Kidney (tissue), 14 donors: ENCODE measurements around the gene GLIS1. TPM values are rescaled to one million over a fixed set of nuclear protein-coding genes. Genes with fewer than 3 reads are reported as not detected.

Source experiments
- DNase-seq, 5 donors: peaks; one replicate each; pipeline ENCODE4 v3.0.0-alpha.2; 2013 to 2020
- FAIRE-seq: peaks from 2 replicates; lab custom pipeline; 2012; peaks lifted over from hg19 to GRCh38; lab: Jason Lieb, UNC
- H3K27ac ChIP-seq, 2 donors: one replicate each; pipeline ENCODE4 v1.7.0; 2013; ENCODE audit warnings: low read depth in 2 of 2, low read length in 2 of 2, inconsistent platforms in 1 of 2
- H3K27me3 ChIP-seq: one replicate; pipeline ENCODE4 v1.7.1; 2013; ENCODE audit warnings: low read length, inconsistent platforms; ENCODE audit not compliant: control insufficient read depth, insufficient read depth
- H3K36me3 ChIP-seq, 3 donors: one replicate each; pipeline versions ENCODE4 v1.7.0 to v1.7.1; 2013; ENCODE audit warnings: low read length in 3 of 3, control low read depth in 1 of 3, inconsistent platforms in 1 of 3; ENCODE audit not compliant: insufficient read depth in 3 of 3, control insufficient read depth in 2 of 3
- H3K4me1 ChIP-seq, 3 donors: one replicate each; pipeline versions ENCODE4 v1.7.0 to v1.7.1; 2013; ENCODE audit warnings: low read length in 3 of 3, inconsistent platforms in 1 of 3, low read depth in 1 of 3; ENCODE audit not compliant: control insufficient read depth in 2 of 3, insufficient read depth in 2 of 3
- H3K4me3 ChIP-seq, 3 donors: one replicate each; pipeline versions ENCODE4 v1.7.0 to v1.8.1; 2013; ENCODE audit warnings: low read length in 3 of 3, control low read depth in 1 of 3, inconsistent platforms in 1 of 3
- H3K9ac ChIP-seq, 3 donors: one replicate each; pipeline versions ENCODE4 v1.7.0 to v1.7.1; 2013; ENCODE audit warnings: low read length in 3 of 3, control low read depth in 1 of 3, inconsistent platforms in 1 of 3
- H3K9me3 ChIP-seq, 3 donors: one replicate each; pipeline versions ENCODE4 v1.7.0 to v1.7.1; 2013; ENCODE audit warnings: low read length in 3 of 3, control low read depth in 1 of 3, inconsistent platforms in 1 of 3; ENCODE audit not compliant: control insufficient read depth in 2 of 3, insufficient read depth in 1 of 3
- intact Hi-C: fragments of 100-400 bp; cut with DNase I; formaldehyde crosslinking; loops from one replicate; pipeline ENCODE4 v1.11.1; 2022
- polyA plus RNA-seq: library from polyadenylated mRNA; stranded (reverse); fragments of 350-450 nt; fragmentation: Illumina TruSeq; extraction: RNeasy Lipid Tissue Mini Kit (QIAGEN cat#74804); gene quantifications from one replicate; pipeline ENCODE4 v1.2.3, GENCODE V29; 2014; ENCODE audit warnings: low read depth, low replicate concordance; ENCODE audit not compliant: insufficient read depth
- total RNA-seq: library from RNA; stranded (reverse); fragmentation: NEBNext Ultra II Directional; extraction: Animal tissue kit (Norgen Biotek cat#: 25700); gene quantifications from one replicate; pipeline ENCODE4 v1.2.1, GENCODE V29; 2021
- TF ChIP-seq, protein P1 (sequence below): IDR thresholded peaks from 3 replicates; pipeline ENCODE4 v1.5.1; 2012; ENCODE audit warnings: mild to moderate bottlenecking, moderate library complexity, borderline replicate concordance; ENCODE audit not compliant: insufficient read depth; ENCODE audit errors: extremely low read depth
- donor health status: control.
- donor health status: control.
- donor health status: control.
- donor health status: control.
- donor health status: control.
- donor health status: DM: yes; HTN: yes; CAD: no.
- donor health status: Normal renal cell carcinoma (clear cell type).

The GLIS1 gene
- total and polyA plus RNA-seq, 2 donors from 2014 or later: 3.3 to 3.7 TPM

DNA sequence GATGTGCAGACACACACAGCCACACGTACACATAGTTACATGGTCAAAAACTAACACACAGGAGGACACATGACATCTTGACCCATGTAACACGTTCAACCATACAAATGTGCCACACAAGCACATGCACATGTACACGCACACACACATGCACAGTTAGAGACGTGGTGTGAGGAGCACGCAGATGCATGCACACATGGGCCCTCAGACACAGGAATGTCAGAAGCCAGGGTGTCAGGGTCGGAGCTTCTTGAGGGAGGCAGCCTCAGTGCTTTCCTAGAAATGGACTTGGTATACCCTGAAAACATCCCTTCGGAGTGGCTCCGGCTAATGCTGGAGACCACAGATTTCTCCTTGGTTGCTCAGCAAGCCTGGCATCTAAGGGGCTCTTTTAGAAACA lies 165.4 kb downstream of the GLIS1 start:
- intact Hi-C loops: no loop called here
- FAIRE-seq: no peak
- H3K9ac ChIP-seq: no peak overlapping the region
- TF ChIP-seq, protein P1, sequence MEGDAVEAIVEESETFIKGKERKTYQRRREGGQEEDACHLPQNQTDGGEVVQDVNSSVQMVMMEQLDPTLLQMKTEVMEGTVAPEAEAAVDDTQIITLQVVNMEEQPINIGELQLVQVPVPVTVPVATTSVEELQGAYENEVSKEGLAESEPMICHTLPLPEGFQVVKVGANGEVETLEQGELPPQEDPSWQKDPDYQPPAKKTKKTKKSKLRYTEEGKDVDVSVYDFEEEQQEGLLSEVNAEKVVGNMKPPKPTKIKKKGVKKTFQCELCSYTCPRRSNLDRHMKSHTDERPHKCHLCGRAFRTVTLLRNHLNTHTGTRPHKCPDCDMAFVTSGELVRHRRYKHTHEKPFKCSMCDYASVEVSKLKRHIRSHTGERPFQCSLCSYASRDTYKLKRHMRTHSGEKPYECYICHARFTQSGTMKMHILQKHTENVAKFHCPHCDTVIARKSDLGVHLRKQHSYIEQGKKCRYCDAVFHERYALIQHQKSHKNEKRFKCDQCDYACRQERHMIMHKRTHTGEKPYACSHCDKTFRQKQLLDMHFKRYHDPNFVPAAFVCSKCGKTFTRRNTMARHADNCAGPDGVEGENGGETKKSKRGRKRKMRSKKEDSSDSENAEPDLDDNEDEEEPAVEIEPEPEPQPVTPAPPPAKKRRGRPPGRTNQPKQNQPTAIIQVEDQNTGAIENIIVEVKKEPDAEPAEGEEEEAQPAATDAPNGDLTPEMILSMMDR: no peak
- peaks cover 0 to 4% (median 2%) of the 10 kb centered on the region in 3 donors for H3K4me1 ChIP-seq
- no peak overlapping the region for H3K27ac ChIP-seq
- peak in 2 of 5 donors; percentile 1 to 16 for DNase-seq
- no peaks in the 10 kb centered on the region for H3K27me3 ChIP-seq
- H3K9me3 ChIP-seq: no peaks in the 10 kb centered on the region
- H3K4me3 ChIP-seq: no peak overlapping the region
- no peaks in the 10 kb centered on the region for H3K36me3 ChIP-seq

DNA sequence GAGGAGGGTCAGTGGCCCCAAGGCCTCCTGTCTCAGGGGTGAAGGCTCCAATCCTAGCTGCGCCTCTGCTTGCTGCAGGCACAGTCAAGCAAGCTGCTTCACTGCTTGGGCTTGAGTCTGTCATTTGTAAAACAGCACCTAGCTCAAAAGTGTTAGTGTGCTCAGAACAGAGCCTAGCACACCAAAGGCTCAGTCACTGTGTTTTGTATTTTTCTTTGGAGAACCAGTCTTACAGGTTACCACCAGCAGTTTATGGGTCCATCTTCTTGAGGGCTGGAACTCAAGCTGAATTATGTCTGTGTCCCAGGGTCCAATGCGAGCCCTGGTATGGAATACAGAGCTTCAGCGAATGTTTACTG lies 166.2 kb downstream of the GLIS1 start:
- no peak overlapping the region for H3K9ac ChIP-seq
- no peaks in the 10 kb centered on the region for H3K36me3 ChIP-seq
- H3K4me1 ChIP-seq: peaks cover 2 to 4% (median 3%) of the 10 kb centered on the region in 3 donors
- FAIRE-seq: no peak
- no peak overlapping the region for H3K4me3 ChIP-seq
- intact Hi-C loops: no loop called here
- TF ChIP-seq, protein P1: no peak
- no peaks in the 10 kb centered on the region for H3K9me3 ChIP-seq
- peak in 4 of 5 donors; percentile 32 to 59 (median 46) for DNase-seq
- H3K27ac ChIP-seq: no peak overlapping the region
- H3K27me3 ChIP-seq: no peaks in the 10 kb centered on the region

DNA sequence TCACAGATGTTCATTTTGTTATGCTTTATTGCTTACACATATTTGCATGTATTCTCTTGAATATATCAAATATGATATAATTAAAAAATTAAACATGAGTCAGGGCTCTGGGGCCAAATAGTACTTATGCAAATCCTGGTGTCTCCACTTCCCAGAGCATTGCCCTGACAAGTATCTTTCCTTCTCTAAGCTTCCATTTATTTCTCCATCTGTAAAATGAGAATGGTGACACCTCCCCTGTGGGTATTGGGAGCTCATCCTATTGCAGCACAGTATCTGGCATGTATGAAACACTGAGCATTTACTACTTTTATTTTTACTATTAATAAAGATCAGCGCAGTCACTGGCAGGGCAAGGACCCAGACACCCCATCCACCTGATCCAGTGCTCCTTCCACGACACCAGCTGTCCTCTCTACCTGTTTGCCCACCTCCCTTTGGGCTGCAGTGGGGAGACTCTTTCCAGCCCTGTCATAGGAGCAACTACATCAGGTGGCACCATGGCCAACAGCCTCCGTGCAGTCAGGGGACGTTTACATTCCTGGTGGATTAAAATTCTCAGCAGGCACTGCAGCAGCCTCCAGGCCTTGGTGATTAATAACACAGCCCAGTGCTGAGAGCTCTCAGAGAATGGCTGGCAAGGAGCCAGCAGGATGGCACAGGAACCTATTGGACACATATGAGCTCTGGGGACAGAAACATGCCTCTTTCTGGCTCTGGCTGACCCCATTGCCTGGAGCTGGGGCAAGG lies 166.7 kb downstream of the GLIS1 start:
- Histone ChIP-seq H3K27me3 (no peaks in the 10 kb centered on the region), H3K27ac (no peak overlapping the region), H3K9me3 (no peaks in the 10 kb centered on the region), H3K9ac (no peak overlapping the region), H3K36me3 (no peaks in the 10 kb centered on the region), H3K4me1 (peaks cover 2 to 5% (median 4%) of the 10 kb centered on the region in 3 donors), H3K4me3 (no peak overlapping the region)
- TF ChIP-seq, protein P1: no peak
- FAIRE-seq (no peak), DNase-seq (peak in 4 of 5 donors; percentile 72 to 87 (median 78))
- intact Hi-C loops: no loop called here
